GM12878 (cell line): ENCODE measurements around the gene SMARCAL1.

Experiments used
- HDAC2 ChIP-seq: fragments of 200-600 bp; sonication (generic); IDR thresholded peaks from 2 replicates; pipeline ENCODE4 v1.6.1; 2017
- PML ChIP-seq: IDR thresholded peaks from 2 replicates; pipeline ENCODE4 v1.6.1; 2012; ENCODE audit warnings: low read length, inconsistent platforms

- TF ChIP-seq PML (no peak), HDAC2 (no peak)
These were observed at the start of gene SMARCAL1 for GRCh38 chr2:216412022-216412999.
